ENCODE measurements around the gene UBE2Z.
"Not testable (repeated sequence)": the region's sequence is repeated elsewhere in the genome, so short reads cannot be mapped to it uniquely, and the experiment has no call there.

The UBE2Z gene

DNA sequence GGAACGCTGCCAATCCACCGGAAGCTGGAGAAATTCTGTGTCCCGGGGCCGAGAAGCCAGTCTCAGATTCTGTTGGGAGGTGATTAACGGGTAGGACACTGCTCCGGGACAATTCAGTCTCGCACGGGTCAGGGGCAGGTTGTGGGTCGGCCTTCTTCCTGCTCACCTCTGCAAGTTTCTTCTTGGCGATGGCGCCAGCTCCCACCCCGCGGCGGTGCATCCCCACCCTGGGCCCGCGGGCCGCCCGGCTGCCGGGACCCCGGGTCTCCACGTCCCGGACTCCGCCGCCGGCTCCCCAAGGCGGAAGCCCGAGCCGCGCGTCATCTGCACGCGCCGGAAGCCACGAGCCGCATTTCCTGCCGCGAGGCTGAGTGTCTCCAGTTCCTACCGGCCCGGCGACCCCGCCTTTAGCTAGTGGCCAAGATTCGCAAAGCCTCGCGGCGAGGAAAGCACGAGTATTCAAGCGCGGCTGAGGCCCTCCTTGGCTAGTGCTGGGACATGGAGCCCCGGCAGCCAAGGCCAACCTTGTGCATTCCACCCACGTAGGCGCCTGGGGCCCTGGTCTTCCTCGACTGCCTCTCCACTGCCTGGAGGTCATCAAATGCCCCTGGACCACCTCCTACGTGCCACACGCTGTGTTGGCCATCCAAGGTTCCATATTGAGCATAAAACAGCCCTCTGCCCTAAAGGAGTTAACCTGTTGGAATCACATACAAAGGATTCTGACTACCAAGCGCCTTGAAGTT, 36.5 kb downstream of the UBE2Z start, which contains the start of gene SNF8:
Gene SNF8 (minus strand): TSS at position 328 of the 746 bp plus-strand sequence. CDS start 108 bp downstream, at position 220.
- Histone ChIP-seq H3K9ac (peak within 1 kb of the TSS; percentile 33), H3K79me2 (no peaks in the 10 kb centered on the region), H3K4me2 (ENCODE audit: low read length) (peak within 1 kb of the TSS; percentile 85), H3K4me1 (peaks cover 3% of the 10 kb centered on the region), H3K9me3 (ENCODE audit: control insufficient read depth, low read length) (no peaks in the 10 kb centered on the region), H2AFZ (peak within 1 kb of the TSS; percentile 100), H3K27me3 (ENCODE audit: control insufficient read depth, insufficient read depth, low read length) (no peaks in the 10 kb centered on the region), H3K36me3 (ENCODE audit: control insufficient read depth, insufficient read depth, low read length) (no peaks in the 10 kb centered on the region), H3K4me3 (ENCODE audit: low read depth, low read length) (peak within 1 kb of the TSS; percentile 87), H3K27ac (peak within 1 kb of the TSS; percentile 78)
- TF ChIP-seq, protein P1, sequence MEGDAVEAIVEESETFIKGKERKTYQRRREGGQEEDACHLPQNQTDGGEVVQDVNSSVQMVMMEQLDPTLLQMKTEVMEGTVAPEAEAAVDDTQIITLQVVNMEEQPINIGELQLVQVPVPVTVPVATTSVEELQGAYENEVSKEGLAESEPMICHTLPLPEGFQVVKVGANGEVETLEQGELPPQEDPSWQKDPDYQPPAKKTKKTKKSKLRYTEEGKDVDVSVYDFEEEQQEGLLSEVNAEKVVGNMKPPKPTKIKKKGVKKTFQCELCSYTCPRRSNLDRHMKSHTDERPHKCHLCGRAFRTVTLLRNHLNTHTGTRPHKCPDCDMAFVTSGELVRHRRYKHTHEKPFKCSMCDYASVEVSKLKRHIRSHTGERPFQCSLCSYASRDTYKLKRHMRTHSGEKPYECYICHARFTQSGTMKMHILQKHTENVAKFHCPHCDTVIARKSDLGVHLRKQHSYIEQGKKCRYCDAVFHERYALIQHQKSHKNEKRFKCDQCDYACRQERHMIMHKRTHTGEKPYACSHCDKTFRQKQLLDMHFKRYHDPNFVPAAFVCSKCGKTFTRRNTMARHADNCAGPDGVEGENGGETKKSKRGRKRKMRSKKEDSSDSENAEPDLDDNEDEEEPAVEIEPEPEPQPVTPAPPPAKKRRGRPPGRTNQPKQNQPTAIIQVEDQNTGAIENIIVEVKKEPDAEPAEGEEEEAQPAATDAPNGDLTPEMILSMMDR (IDR thresholded peaks at IDR 0.05), result no peak

DNA sequence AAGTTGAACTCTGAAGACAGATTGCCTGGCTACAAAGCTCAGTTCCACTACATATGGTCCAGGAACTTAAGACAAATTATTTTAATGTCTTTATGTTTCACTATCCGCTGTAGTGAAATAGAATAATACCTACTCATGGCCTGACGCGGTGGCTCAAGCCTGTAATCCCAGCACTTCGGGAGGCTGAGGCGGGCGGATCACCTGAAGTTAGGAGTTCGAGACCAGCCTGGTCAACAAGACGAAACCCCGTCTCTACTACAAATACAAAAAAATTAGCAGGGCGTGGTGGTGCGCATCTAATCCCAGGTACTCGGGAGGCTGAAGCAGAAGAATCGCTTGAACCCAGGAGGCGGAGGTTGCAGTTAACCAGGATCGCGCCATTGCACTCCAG, 37.0 kb downstream of the UBE2Z start:
- H3K4me3 ChIP-seq (ENCODE audit: low read depth, low read length), result peak overlapping the region; percentile 87
- not testable (repeated sequence) for H3K4me1 ChIP-seq; H3K9ac ChIP-seq; H3K79me2 ChIP-seq; H3K27me3 ChIP-seq (ENCODE audit: control insufficient read depth, insufficient read depth, low read length); H3K9me3 ChIP-seq (ENCODE audit: control insufficient read depth, low read length); H3K36me3 ChIP-seq (ENCODE audit: control insufficient read depth, insufficient read depth, low read length)
- H3K4me2 ChIP-seq (ENCODE audit: low read length), result peak overlapping the region; percentile 85
- H3K27ac ChIP-seq, result peak overlapping the region; percentile 78
- peak overlapping the region; percentile 100 for H2AFZ ChIP-seq

DNA sequence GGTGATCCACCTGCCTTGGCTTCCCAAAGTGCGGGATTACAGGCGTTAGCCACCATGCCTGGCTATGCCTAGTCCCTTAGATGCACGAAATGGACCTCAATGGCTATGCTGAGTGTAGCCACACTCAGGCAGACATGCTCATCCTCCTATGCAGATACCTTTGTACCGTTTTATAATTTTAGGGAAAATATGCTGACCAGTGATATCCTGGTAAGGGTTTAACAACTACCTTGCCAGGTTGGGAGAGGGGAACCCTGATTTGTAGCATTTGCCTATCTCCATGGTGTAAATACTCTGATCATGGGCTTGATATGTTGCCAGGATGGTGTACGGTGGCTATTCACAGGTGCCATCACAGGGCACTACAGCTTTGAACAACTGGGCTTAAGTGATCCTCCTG, 43.4 kb downstream of the UBE2Z start:
- Histone ChIP-seq H3K36me3 (ENCODE audit: control insufficient read depth, insufficient read depth, low read length) (no peaks in the 10 kb centered on the region), H3K27me3 (ENCODE audit: control insufficient read depth, insufficient read depth, low read length) (no peaks in the 10 kb centered on the region), H3K27ac (no peak overlapping the region), H3K4me2 (ENCODE audit: low read length) (no peak overlapping the region), H3K9me3 (ENCODE audit: control insufficient read depth, low read length) (no peaks in the 10 kb centered on the region), H3K79me2 (no peaks in the 10 kb centered on the region), H3K9ac (no peak overlapping the region), H3K4me1 (no peaks in the 10 kb centered on the region), H2AFZ (no peak overlapping the region), H3K4me3 (ENCODE audit: low read depth, low read length) (no peak overlapping the region)
- TF ChIP-seq, protein P1 (IDR thresholded peaks at IDR 0.05), result no peak

DNA sequence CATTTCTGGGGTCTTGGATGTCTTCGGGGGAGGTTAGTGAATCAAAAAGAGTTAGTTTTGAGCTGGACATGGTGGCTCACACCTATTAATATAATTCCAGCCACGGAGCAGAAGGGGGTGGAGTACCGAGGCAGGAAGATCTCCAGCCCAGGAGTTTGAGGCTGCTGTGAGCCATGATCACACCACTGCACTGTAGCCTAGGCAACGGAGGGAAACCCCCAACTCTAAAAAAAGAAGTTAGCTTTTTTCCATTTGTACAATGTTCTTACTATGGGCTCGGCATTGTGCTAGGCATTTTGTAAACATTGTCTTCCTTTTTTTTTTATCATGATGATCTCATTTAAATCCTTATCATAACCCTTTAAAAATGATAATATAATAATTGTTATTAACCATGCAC, 44.7 kb downstream of the UBE2Z start:
- no peaks in the 10 kb centered on the region for H3K4me1 ChIP-seq
- H3K79me2 ChIP-seq, result no peaks in the 10 kb centered on the region
- H3K36me3 ChIP-seq (ENCODE audit: control insufficient read depth, insufficient read depth, low read length), result no peaks in the 10 kb centered on the region
- H2AFZ ChIP-seq, result no peak overlapping the region
- no peaks in the 10 kb centered on the region for H3K27me3 ChIP-seq (ENCODE audit: control insufficient read depth, insufficient read depth, low read length)
- TF ChIP-seq, protein P1 (IDR thresholded peaks at IDR 0.05), result no peak
- H3K9ac ChIP-seq, result no peak overlapping the region
- no peaks in the 10 kb centered on the region for H3K9me3 ChIP-seq (ENCODE audit: control insufficient read depth, low read length)
- no peak overlapping the region for H3K4me3 ChIP-seq (ENCODE audit: low read depth, low read length)
- no peak overlapping the region for H3K27ac ChIP-seq
- no peak overlapping the region for H3K4me2 ChIP-seq (ENCODE audit: low read length)

DNA sequence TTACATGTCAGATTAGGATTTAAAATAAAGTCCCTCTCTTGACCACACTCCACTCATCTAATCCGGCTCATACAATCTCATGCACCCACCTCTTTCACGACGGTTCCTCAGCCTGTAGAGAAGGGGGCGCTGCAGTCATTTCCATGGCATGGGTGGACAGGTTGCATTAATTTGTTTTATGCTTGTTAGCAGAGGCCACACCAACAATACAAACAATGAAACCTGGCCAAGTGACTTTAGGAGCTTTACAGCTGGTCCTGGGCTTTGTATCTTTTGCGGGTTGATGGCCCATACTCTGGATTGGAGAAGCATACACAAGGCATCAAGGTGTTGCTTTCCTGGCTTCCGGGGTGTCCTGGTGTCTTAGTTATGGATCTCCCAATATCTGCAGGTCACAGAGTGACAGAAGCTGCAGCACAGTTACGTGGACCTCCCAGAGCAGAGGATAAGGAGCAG, 46.1 kb downstream of the UBE2Z start:
- no peaks in the 10 kb centered on the region for H3K27me3 ChIP-seq (ENCODE audit: control insufficient read depth, insufficient read depth, low read length)
- no peak overlapping the region for H3K4me2 ChIP-seq (ENCODE audit: low read length)
- H3K9ac ChIP-seq, result no peak overlapping the region
- TF ChIP-seq, protein P1 (IDR thresholded peaks at IDR 0.05), result no peak
- no peak overlapping the region for H3K4me3 ChIP-seq (ENCODE audit: low read depth, low read length)
- H3K79me2 ChIP-seq, result no peaks in the 10 kb centered on the region
- H3K4me1 ChIP-seq, result no peaks in the 10 kb centered on the region
- no peaks in the 10 kb centered on the region for H3K9me3 ChIP-seq (ENCODE audit: control insufficient read depth, low read length)
- H3K36me3 ChIP-seq (ENCODE audit: control insufficient read depth, insufficient read depth, low read length), result no peaks in the 10 kb centered on the region
- H2AFZ ChIP-seq, result no peak overlapping the region
- no peak overlapping the region for H3K27ac ChIP-seq

Measured in parathyroid adenoma (tissue), 2 donors.